ENCODE measurements around the gene ABI1.

Gene ABI1

GRCh38 chr10:26799342-26799741 lies 61.4 kb downstream of the ABI1 start:
- no peak overlapping the region for H3K27ac ChIP-seq (replicated peaks)
- TF ChIP-seq CTCF (IDR thresholded peaks at IDR 0.05; ENCODE audit: insufficient read depth, low read length) (no peak), SPI1 (IDR thresholded peaks at IDR 0.05; ENCODE audit: borderline replicate concordance, low read depth) (no peak), POLR2AphosphoS5 (IDR thresholded peaks at IDR 0.05; ENCODE audit: low read depth) (no peak), GABPA (IDR thresholded peaks at IDR 0.05; ENCODE audit: low read depth) (no peak), REST (IDR thresholded peaks at IDR 0.05; ENCODE audit: insufficient replicate concordance, low read depth) (no peak)
- H3K4me3 ChIP-seq (replicated peaks; ENCODE audit: insufficient read depth, low read length) = no peak overlapping the region
- no peak for DNase-seq (ENCODE audit: low read depth in 1 of 2, low spot score in 1 of 2)
- no peaks in the 10 kb centered on the region for H3K27me3 ChIP-seq (ENCODE audit: insufficient read depth, poor library complexity, severe bottlenecking)

GRCh38 chr10:26798298-26798697 lies 62.5 kb downstream of the ABI1 start:
- no peaks in the 10 kb centered on the region for H3K27me3 ChIP-seq (ENCODE audit: insufficient read depth, poor library complexity, severe bottlenecking)
- H3K27ac ChIP-seq (replicated peaks) = no peak overlapping the region
- H3K4me3 ChIP-seq (replicated peaks; ENCODE audit: insufficient read depth, low read length) = no peak overlapping the region
- DNase-seq (ENCODE audit: low read depth in 1 of 2, low spot score in 1 of 2) = no peak
- no peak for TF ChIP-seq POLR2AphosphoS5 (IDR thresholded peaks at IDR 0.05; ENCODE audit: low read depth)
- TF ChIP-seq REST (IDR thresholded peaks at IDR 0.05; ENCODE audit: insufficient replicate concordance, low read depth) = no peak
- no peak for TF ChIP-seq CTCF (IDR thresholded peaks at IDR 0.05; ENCODE audit: insufficient read depth, low read length)
- no peak for TF ChIP-seq GABPA (IDR thresholded peaks at IDR 0.05; ENCODE audit: low read depth)
- no peak for TF ChIP-seq SPI1 (IDR thresholded peaks at IDR 0.05; ENCODE audit: borderline replicate concordance, low read depth)

GRCh38 chr10:26797340-26797739 lies 63.4 kb downstream of the ABI1 start:
- Histone ChIP-seq H3K4me3 (replicated peaks; ENCODE audit: insufficient read depth, low read length) (no peak overlapping the region), H3K27ac (replicated peaks) (no peak overlapping the region), H3K27me3 (ENCODE audit: insufficient read depth, poor library complexity, severe bottlenecking) (no peaks in the 10 kb centered on the region)
- TF ChIP-seq GABPA (IDR thresholded peaks at IDR 0.05; ENCODE audit: low read depth) = no peak
- no peak for TF ChIP-seq SPI1 (IDR thresholded peaks at IDR 0.05; ENCODE audit: borderline replicate concordance, low read depth)
- TF ChIP-seq POLR2AphosphoS5 (IDR thresholded peaks at IDR 0.05; ENCODE audit: low read depth) = no peak
- no peak for DNase-seq (ENCODE audit: low read depth in 1 of 2, low spot score in 1 of 2)

- no peak overlapping the region for H3K27ac ChIP-seq (replicated peaks)
- TF ChIP-seq POLR2AphosphoS5 (IDR thresholded peaks at IDR 0.05; ENCODE audit: low read depth) = no peak
Measured at GRCh38 chr10:26792758-26793495, 67.8 kb downstream of the ABI1 start.

More at GRCh38 chr10:26792758-26793495, 67.8 kb downstream of the ABI1 start:
- no peak for DNase-seq (ENCODE audit: low read depth in 1 of 2, low spot score in 1 of 2)
- H3K27me3 ChIP-seq (ENCODE audit: insufficient read depth, poor library complexity, severe bottlenecking) = no peaks in the 10 kb centered on the region
- no peak overlapping the region for H3K4me3 ChIP-seq (replicated peaks; ENCODE audit: insufficient read depth, low read length)

Measured in HL-60 (cell line).